ENCODE results near the gene HAND1. TPM values are rescaled to one million over a fixed set of nuclear protein-coding genes. Genes with fewer than 3 reads are reported as not detected.
A peak's percentile ranks its signal among the peaks of the same experiment; 100 is the strongest.

The HAND1 gene
- total and polyA plus RNA-seq, 9 of the 15 experiments (the other 6 are each of a cell fraction or from before 2014, with no cell fraction given) = not detected

- TF ChIP-seq ZBTB7A (IDR thresholded peaks at IDR 0.05; ENCODE audit: borderline replicate concordance, control insufficient read depth, low read depth, low read length) (peak; percentile 57; the same call in 1 of the 2 replicates), RFX1 (IDR thresholded peaks at IDR 0.05) (no peak), ZNF511 (CRISPR knock-in tag; IDR thresholded peaks at IDR 0.05) (peak; percentile 18; the same call in 1 of the 2 replicates), RBFOX2 (IDR thresholded peaks at IDR 0.05; ENCODE audit: low read depth, low read length) (no peak), PRDM10 (IDR thresholded peaks at IDR 0.05; ENCODE audit: partially characterized antibody) (peak; percentile 75), ZNF740 (CRISPR knock-in tag; IDR thresholded peaks at IDR 0.05) (0 out of 2 replicates have a peak, but pooled peaks have one; percentile 37), ZNF740 (tag; IDR thresholded peaks at IDR 0.05) (no peak), CHD4 (IDR thresholded peaks at IDR 0.05; ENCODE audit: insufficient read depth, insufficient replicate concordance, low read depth, low read length, poor library complexity, severe bottlenecking) (no peak), CCAR2 (IDR thresholded peaks at IDR 0.05; ENCODE audit: low read depth, low read length) (no peak), ARID2 (IDR thresholded peaks at IDR 0.05) (no peak), NFRKB (IDR thresholded peaks at IDR 0.05; ENCODE audit: low read depth) (0 out of 2 replicates have a peak, but pooled peaks have one; percentile 24), NRF1 (conservative IDR thresholded peaks at IDR 0.05 in 1 of 2, IDR thresholded peaks at IDR 0.05 in 1 of 2) (0 out of 4 replicates have a peak, but pooled peaks of 1 of the 2 experiments have one; percentile 6), SIN3B (IDR thresholded peaks at IDR 0.05; ENCODE audit: low read depth) (no peak), MEIS2 (IDR thresholded peaks at IDR 0.05; ENCODE audit: partially characterized antibody) (no peak), ESRRA (IDR thresholded peaks at IDR 0.05; ENCODE audit: borderline replicate concordance, low read depth) (no peak)
- intact Hi-C loops (cut with micrococcal nuclease) = loop anchor here (5.0 kb wide), 1 partner anchor 247 kb away; no protein-coding TSS in a partner anchor
- Histone ChIP-seq H3K9me3 (replicated peaks; ENCODE audit: control insufficient read depth, insufficient read depth, low read depth, low read length) (no peaks in the 10 kb centered on the region), H2AFZ (ENCODE audit: low read depth, low read length) (peak overlapping the region; percentile 90), H4K20me1 (replicated peaks; ENCODE audit: control insufficient read depth, insufficient read depth, low read length) (peaks cover 13% of the 10 kb centered on the region), H3K27ac (ENCODE audit: extremely low read depth, low read depth, low read length) (peak overlapping the region; percentile 31), H3K9ac (ENCODE audit: insufficient read depth in 1 of 2, low read depth in 2 of 2, low read length in 2 of 2) (peak overlapping the region; percentile 67 to 92), H3K36me3 (ENCODE audit: control insufficient read depth, insufficient read depth, low read length) (peaks cover 31% of the 10 kb centered on the region; the same call in 2 of the 3 replicates), H3K4me1 (replicated peaks in 1 of 2; ENCODE audit: control insufficient read depth in 2 of 2, insufficient read depth in 2 of 2, low read length in 2 of 2) (peaks cover 8 to 19% of the 10 kb centered on the region in 2 experiments; a peak in 4 of 5 replicates), H3K4me3 (peak overlapping the region; percentile 60), H3K79me2 (ENCODE audit: control insufficient read depth, insufficient read depth, low read length) (peaks cover 39% of the 10 kb centered on the region), H3K9me1 (ENCODE audit: control insufficient read depth, insufficient read depth, low read length) (no peaks in the 10 kb centered on the region), H3K27me3 (ENCODE audit: control insufficient read depth in 2 of 2, insufficient read depth in 2 of 2, low read length in 2 of 2) (no peaks in the 10 kb centered on the region), H3K4me2 (ENCODE audit: insufficient read depth, low read length) (peak overlapping the region; percentile 99)
- ChIA-PET POLR2A (no interaction called here), CTCF (ENCODE audit: low intra/inter-chr PET ratio) (no interaction called here)
- in situ Hi-C loops (cut with MboI) = no loop called here
- DNase-seq (ENCODE audit: extremely low read depth in 1 of 4, low spot score in 3 of 4) (peak; percentile 27 to 34 (median 30)), ATAC-seq (peak; percentile 41), FAIRE-seq (no peak)
- no TSS peak for BruUV-seq (replicated peaks)
- 9% methylated on average over 30 of the region's 30 CpGs for WGBS (ENCODE audit: insufficient coverage, low coverage, missing lambda C conversion rate)
Observed at GRCh38 chr5:154444556-154445421, 33.2 kb downstream of the HAND1 start.
